CD4-positive, CD25-positive, alpha-beta regulatory T cell (primary cell): ENCODE results near the gene FAM210B. TPM values are rescaled to one million over a fixed set of nuclear protein-coding genes. Genes with fewer than 3 reads are reported as not detected.
"Not testable (repeated sequence)": the region's sequence is repeated elsewhere in the genome, so short reads cannot be mapped to it uniquely, and the experiment has no call there.

Experiments
- ATAC-seq, 2 donors: fragments of 150-1000 bp; cut with Tn5 transposase; one replicate each; pipeline ENCODE4 v1.10.0; 2021; ENCODE audit warnings: low read depth in 2 of 2, moderate number of reproducible peaks in 2 of 2, moderate library complexity in 1 of 2
- DNase-seq, 3 donors: peaks; one replicate each; pipeline versions ENCODE4 v3.0.0 to v3.0.0-alpha.2; 2012 to 2022; ENCODE audit warnings: mixed read lengths in 1 of 3
- H3K27ac ChIP-seq: one replicate; pipeline ENCODE4 v1.7.0; 2013; ENCODE audit warnings: mild to moderate bottlenecking, low read length; ENCODE audit not compliant: insufficient read depth, poor library complexity, severe bottlenecking
- H3K27me3 ChIP-seq: one replicate; pipeline ENCODE4 v1.7.0; 2013; ENCODE audit warnings: low read length; ENCODE audit not compliant: control insufficient read depth, insufficient read depth
- H3K36me3 ChIP-seq: one replicate; pipeline ENCODE4 v1.7.0; 2013; ENCODE audit warnings: mild to moderate bottlenecking, low read length, moderate library complexity; ENCODE audit not compliant: control insufficient read depth, insufficient read depth
- H3K4me1 ChIP-seq: 2 replicates; pipeline ENCODE4 v1.7.0; 2013; ENCODE audit warnings: mild to moderate bottlenecking, low read length; ENCODE audit not compliant: insufficient read depth, control insufficient read depth, poor library complexity, severe bottlenecking
- H3K4me3 ChIP-seq: one replicate; pipeline ENCODE4 v1.7.0; 2013; ENCODE audit warnings: low read depth, mild to moderate bottlenecking, low read length, moderate library complexity
- H3K9me3 ChIP-seq, 2 experiments: 1 replicate in 1 of 2; 2 replicates in 1 of 2; pipeline ENCODE4 v1.7.0; 2013; ENCODE audit warnings: low read length in 2 of 2, mild to moderate bottlenecking in 1 of 2, moderate library complexity in 1 of 2; ENCODE audit not compliant: control insufficient read depth in 2 of 2
- H3K27ac Mint-ChIP-seq, 3 donors: one replicate each; pipeline ENCODE4 v1.8.0; 2020 to 2022; ENCODE audit warnings: mild to moderate bottlenecking in 3 of 3, mixed read lengths in 3 of 3, moderate library complexity in 2 of 3
- H3K27me3 Mint-ChIP-seq: one replicate; pipeline ENCODE4 v1.8.0; 2022; ENCODE audit warnings: mild to moderate bottlenecking, mixed read lengths
- H3K36me3 Mint-ChIP-seq: one replicate; pipeline ENCODE4 v1.8.0; 2020; ENCODE audit warnings: mixed read lengths
- H3K4me1 Mint-ChIP-seq, 4 donors: one replicate each; pipeline ENCODE4 v1.8.0; 2020 to 2022; ENCODE audit warnings: mixed read lengths in 4 of 4, mild to moderate bottlenecking in 1 of 4
- H3K4me3 Mint-ChIP-seq, 4 donors: one replicate each; pipeline ENCODE4 v1.8.0; 2020 to 2022; ENCODE audit warnings: mild to moderate bottlenecking in 4 of 4, mixed read lengths in 4 of 4, moderate library complexity in 3 of 4
- H3K9me3 Mint-ChIP-seq, 7 donors: one replicate each; pipeline ENCODE4 v1.8.0; 2020 to 2022; ENCODE audit warnings: mixed read lengths in 7 of 7, mild to moderate bottlenecking in 3 of 7, moderate library complexity in 2 of 7
- polyA plus RNA-seq, 4 donors: library from polyadenylated mRNA; unstranded; fragments of 300-500 nt; fragmentation: Illumina TruSeq; gene quantifications; one replicate each; pipeline ENCODE4 v1.2.3, GENCODE V29; 2021
- total RNA-seq: library from RNA; stranded (reverse); gene quantifications from one replicate; pipeline ENCODE4 v1.2.3, GENCODE V29; 2022

Gene FAM210B
- total and polyA plus RNA-seq, 5 donors from 2014 or later, result 14.8 to 40.3 (median 35.2) TPM

GRCh38 chr20:56393653-56394052 is 34.9 kb downstream of the FAM210B start:
- Histone ChIP-seq H3K9me3 (no peaks in the 10 kb centered on the region), H3K4me3 (peak overlapping the region; percentile 94), H3K36me3 (peaks cover 35% of the 10 kb centered on the region), H3K27ac (peak overlapping the region; percentile 96), H3K4me1 (peaks cover 21% of the 10 kb centered on the region), H3K27me3 (no peaks in the 10 kb centered on the region)
- peaks cover 4 to 37% (median 29%) of the 10 kb centered on the region in 4 donors for H3K4me1 Mint-ChIP-seq
- peak overlapping the region in 1 of 3 donors; percentile 96 for H3K27ac Mint-ChIP-seq
- DNase-seq, result no peak
- H3K27me3 Mint-ChIP-seq, result no peaks in the 10 kb centered on the region
- H3K36me3 Mint-ChIP-seq, result peaks cover 28% of the 10 kb centered on the region
- no peaks in the 10 kb centered on the region for H3K9me3 Mint-ChIP-seq
- ATAC-seq, result no peak
- no peak overlapping the region for H3K4me3 Mint-ChIP-seq

DNA sequence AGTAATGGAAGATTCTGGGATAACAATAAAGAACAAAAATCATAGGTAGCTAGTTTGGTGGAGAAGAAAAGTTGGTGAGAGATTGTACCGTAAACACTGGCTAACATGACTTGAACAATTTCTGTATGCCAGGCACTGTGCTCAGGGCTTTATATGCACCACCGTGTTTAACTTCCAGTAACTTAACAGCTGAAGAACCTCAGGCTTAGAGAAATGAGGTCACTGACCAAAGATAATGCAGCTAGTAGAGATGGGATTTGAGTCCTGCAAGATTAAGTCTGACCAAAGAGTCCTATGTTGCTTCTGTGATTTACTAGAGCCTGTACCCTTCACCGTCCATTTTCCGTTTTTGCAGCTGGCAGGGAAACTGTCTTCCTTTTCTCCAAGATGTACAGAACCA is 36.4 kb downstream of the FAM210B start:
- peak overlapping the region in 1 of 4 donors; percentile 71 for H3K4me3 Mint-ChIP-seq
- H3K36me3 ChIP-seq, result peaks cover 48% of the 10 kb centered on the region

DNA sequence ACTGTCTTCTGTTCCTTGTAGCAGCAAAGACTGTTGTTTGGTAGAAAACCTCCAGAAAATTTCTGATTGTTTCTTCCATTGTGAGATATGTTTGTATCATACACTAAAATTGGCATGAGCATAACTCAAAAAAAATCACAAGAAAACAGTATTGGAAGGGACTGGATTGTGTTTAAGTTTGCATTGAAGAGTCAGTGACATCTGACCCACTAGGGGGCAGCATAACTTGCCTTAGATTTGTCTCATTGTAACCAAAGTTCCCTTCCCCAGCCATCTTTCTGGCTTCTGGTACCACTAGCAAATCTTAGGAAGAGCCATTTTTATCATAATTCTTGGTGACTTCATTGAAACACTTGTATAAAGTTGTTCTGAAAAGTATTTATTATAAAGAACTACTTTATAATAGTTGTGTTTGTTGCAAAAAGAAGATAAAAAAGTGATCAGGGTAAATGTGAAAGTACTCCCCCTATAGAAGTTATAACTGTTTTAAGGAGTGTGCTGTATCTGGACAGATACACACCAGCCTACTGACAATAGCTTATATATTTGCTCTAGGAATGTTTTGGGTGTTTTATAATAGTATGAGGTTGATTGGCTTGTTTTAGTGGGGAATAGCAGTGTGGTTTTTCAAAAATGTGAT is 41.3 kb downstream of the FAM210B start:
- Histone ChIP-seq H3K4me3 (no peak overlapping the region), H3K27me3 (no peaks in the 10 kb centered on the region), H3K36me3 (peaks cover 86% of the 10 kb centered on the region), H3K27ac (peak overlapping the region; percentile 14), H3K4me1 (peaks cover 5% of the 10 kb centered on the region), H3K9me3 (no peaks in the 10 kb centered on the region)
- DNase-seq (peak; percentile 47 to 79 (median 69)), ATAC-seq (peak; percentile 58 to 68)
- Mint-ChIP-seq H3K27me3 (no peaks in the 10 kb centered on the region), H3K4me1 (peaks cover 13 to 42% (median 23%) of the 10 kb centered on the region in 4 donors), H3K36me3 (peaks cover 47% of the 10 kb centered on the region), H3K9me3 (no peaks in the 10 kb centered on the region), H3K4me3 (peak overlapping the region in 1 of 4 donors; percentile 27), H3K27ac (peak overlapping the region in 1 of 3 donors; percentile 64)

More for the DNA sequence above, 36.4 kb downstream of the FAM210B start:
- no peaks in the 10 kb centered on the region for H3K9me3 Mint-ChIP-seq
- H3K27me3 ChIP-seq, result no peaks in the 10 kb centered on the region
- no peaks in the 10 kb centered on the region for H3K27me3 Mint-ChIP-seq
- H3K4me1 ChIP-seq, result peaks cover 21% of the 10 kb centered on the region
- peak overlapping the region; percentile 9 for H3K27ac ChIP-seq
- ATAC-seq (no peak), DNase-seq (no peak)
- H3K27ac Mint-ChIP-seq, result peak overlapping the region in 1 of 3 donors; percentile 36
- H3K9me3 ChIP-seq, result no peaks in the 10 kb centered on the region
- no peak overlapping the region for H3K4me3 ChIP-seq
- H3K36me3 Mint-ChIP-seq, result peaks cover 33% of the 10 kb centered on the region
- peaks cover 9 to 47% (median 34%) of the 10 kb centered on the region in 4 donors for H3K4me1 Mint-ChIP-seq

- Mint-ChIP-seq H3K4me1 (peaks cover 13 to 35% (median 23%) of the 10 kb centered on the region in 4 donors), H3K27ac (peak overlapping the region in 1 of 3 donors; percentile 74), H3K36me3 (peaks cover 48% of the 10 kb centered on the region), H3K9me3 (no peaks in the 10 kb centered on the region), H3K27me3 (no peaks in the 10 kb centered on the region), H3K4me3 (peak overlapping the region in 1 of 4 donors; percentile 39)
- Histone ChIP-seq H3K4me3 (no peak overlapping the region), H3K9me3 (no peaks in the 10 kb centered on the region), H3K4me1 (peaks cover 5% of the 10 kb centered on the region), H3K27ac (no peak overlapping the region), H3K27me3 (no peaks in the 10 kb centered on the region), H3K36me3 (peaks cover 83% of the 10 kb centered on the region)
- ATAC-seq, result no peak
- peak in 1 of 3 donors; percentile 47 for DNase-seq
These were observed 44.7 kb downstream of the FAM210B start for GRCh38 chr20:56403465-56403864.

DNA sequence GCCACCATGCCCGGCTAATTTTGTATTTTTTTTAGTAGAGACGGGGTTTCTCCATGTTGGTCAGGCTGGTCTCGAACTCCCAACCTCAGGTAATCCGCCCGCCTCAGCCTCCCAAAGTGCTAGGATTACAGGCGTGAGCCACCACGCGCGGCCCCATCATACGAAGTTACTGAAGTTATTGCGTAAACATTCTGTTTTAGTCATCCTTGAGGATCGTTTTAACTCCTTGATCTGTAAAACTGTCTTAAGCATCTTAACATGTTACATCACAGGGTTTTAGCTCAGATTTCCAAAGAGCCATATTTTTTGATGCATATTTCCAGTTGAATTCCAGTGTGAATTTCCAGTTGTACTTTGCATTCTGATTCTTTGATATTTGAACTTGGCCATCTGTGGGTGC is 46.6 kb downstream of the FAM210B start:
- not testable (repeated sequence) for H3K9me3 ChIP-seq

GRCh38 chr20:56406910-56407309 is 48.1 kb downstream of the FAM210B start:
- Histone ChIP-seq H3K9me3 (no peaks in the 10 kb centered on the region), H3K4me1 (peaks cover 6% of the 10 kb centered on the region), H3K36me3 (peaks cover 59% of the 10 kb centered on the region), H3K4me3 (no peak overlapping the region), H3K27me3 (no peaks in the 10 kb centered on the region), H3K27ac (no peak overlapping the region)
- H3K36me3 Mint-ChIP-seq, result peaks cover 44% of the 10 kb centered on the region
- no peak overlapping the region for H3K4me3 Mint-ChIP-seq
- no peak for ATAC-seq
- H3K27ac Mint-ChIP-seq, result no peak overlapping the region
- no peaks in the 10 kb centered on the region for H3K27me3 Mint-ChIP-seq
- peaks cover 9 to 28% (median 16%) of the 10 kb centered on the region in 4 donors for H3K4me1 Mint-ChIP-seq
- H3K9me3 Mint-ChIP-seq, result no peaks in the 10 kb centered on the region
- DNase-seq, result no peak

More for the DNA sequence above, 46.6 kb downstream of the FAM210B start:
- not testable (repeated sequence) for DNase-seq, H3K27ac Mint-ChIP-seq, H3K27ac ChIP-seq, ATAC-seq, H3K27me3 Mint-ChIP-seq, H3K9me3 Mint-ChIP-seq, H3K4me1 ChIP-seq, H3K4me3 ChIP-seq, H3K4me3 Mint-ChIP-seq, H3K27me3 ChIP-seq
- peaks cover 68% of the 10 kb centered on the region for H3K36me3 ChIP-seq
- peaks cover 6 to 20% (median 15%) of the 10 kb centered on the region in 4 donors for H3K4me1 Mint-ChIP-seq
- peaks cover 47% of the 10 kb centered on the region for H3K36me3 Mint-ChIP-seq

- peak overlapping the region in 2 of 3 donors; percentile 54 to 83 for H3K27ac Mint-ChIP-seq
- DNase-seq, result no peak
- H3K27me3 Mint-ChIP-seq, result no peaks in the 10 kb centered on the region
- peaks cover 36% of the 10 kb centered on the region for H3K36me3 Mint-ChIP-seq
- no peaks in the 10 kb centered on the region for H3K9me3 Mint-ChIP-seq
- Histone ChIP-seq H3K27ac (no peak overlapping the region), H3K4me3 (no peak overlapping the region), H3K27me3 (no peaks in the 10 kb centered on the region), H3K36me3 (peaks cover 34% of the 10 kb centered on the region), H3K4me1 (peaks cover 23% of the 10 kb centered on the region), H3K9me3 (no peaks in the 10 kb centered on the region)
- peaks cover 7 to 34% (median 32%) of the 10 kb centered on the region in 4 donors for H3K4me1 Mint-ChIP-seq
- ATAC-seq, result no peak
- H3K4me3 Mint-ChIP-seq, result no peak overlapping the region
These were observed 50.7 kb downstream of the FAM210B start for GRCh38 chr20:56409521-56409920.

GRCh38 chr20:56409956-56410355 is 51.2 kb downstream of the FAM210B start:
- H3K36me3 Mint-ChIP-seq, result peaks cover 35% of the 10 kb centered on the region
- peaks cover 26% of the 10 kb centered on the region for H3K4me1 ChIP-seq
- no peaks in the 10 kb centered on the region for H3K27me3 Mint-ChIP-seq
- H3K27ac Mint-ChIP-seq, result peak overlapping the region in 1 of 3 donors; percentile 83
- no peaks in the 10 kb centered on the region for H3K9me3 Mint-ChIP-seq
- H3K27ac ChIP-seq, result no peak overlapping the region
- peaks cover 32% of the 10 kb centered on the region for H3K36me3 ChIP-seq
- peak overlapping the region in 1 of 4 donors; percentile 28 for H3K4me3 Mint-ChIP-seq
- ATAC-seq (no peak), DNase-seq (no peak)
- H3K4me3 ChIP-seq, result no peak overlapping the region
- H3K4me1 Mint-ChIP-seq, result peaks cover 7 to 38% (median 34%) of the 10 kb centered on the region in 4 donors
- H3K27me3 ChIP-seq, result no peaks in the 10 kb centered on the region
- H3K9me3 ChIP-seq, result no peaks in the 10 kb centered on the region
